NCI-H460 (cell line): ENCODE data around the gene NACC2. TPM values are rescaled to one million over a fixed set of nuclear protein-coding genes. Genes with fewer than 3 reads are reported as not detected.

Experiments used
- DNase-seq: peaks from one replicate; pipeline ENCODE4 v3.0.0-alpha.2; 2016; ENCODE audit warnings: low read depth; ENCODE audit errors: extremely low read depth
- total RNA-seq: library from RNA; depleted of rRNA; stranded (reverse); fragments of >200 nt; shearing (Covaris generic); gene quantifications from 2 replicates; pipeline ENCODE4 v1.2.3, GENCODE V29; 2014

Gene NACC2
- total RNA-seq, 1 experiment from 2014 or later: 27.0 TPM

- no peak for DNase-seq
Measured at GRCh38 chr9:136002881-136003280, 92.2 kb downstream of the NACC2 start.

GRCh38 chr9:136002215-136002614, 92.9 kb downstream of the NACC2 start:
- no peak for DNase-seq

GRCh38 chr9:136001231-136001630, 93.9 kb downstream of the NACC2 start:
- DNase-seq: no peak

- no peak for DNase-seq
Measured at GRCh38 chr9:135998410-135999071, 96.5 kb downstream of the NACC2 start.

GRCh38 chr9:135998016-135998380, 97.1 kb downstream of the NACC2 start:
- no peak for DNase-seq

GRCh38 chr9:135997090-135998015, 97.7 kb downstream of the NACC2 start:
- DNase-seq: no peak

- no peak for DNase-seq
Measured at GRCh38 chr9:135995816-135996215, 99.3 kb downstream of the NACC2 start.

- DNase-seq: no peak
Measured at GRCh38 chr9:135994501-135995192, 100.4 kb downstream of the NACC2 start.

- DNase-seq: no peak
Measured at GRCh38 chr9:135993765-135994500, 101.2 kb downstream of the NACC2 start.

GRCh38 chr9:135993409-135993742, 101.7 kb downstream of the NACC2 start:
- no peak for DNase-seq

GRCh38 chr9:135992486-135993408, 102.3 kb downstream of the NACC2 start:
- DNase-seq: peak; percentile 79

- DNase-seq: no peak
Measured at GRCh38 chr9:135991771-135992170, 103.3 kb downstream of the NACC2 start.

GRCh38 chr9:135990468-135991429, 104.3 kb downstream of the NACC2 start:
- peak; percentile 65 for DNase-seq

- DNase-seq: no peak
Measured at GRCh38 chr9:135989722-135990467, 105.2 kb downstream of the NACC2 start.

GRCh38 chr9:135989157-135989556, 105.9 kb downstream of the NACC2 start:
- no peak for DNase-seq

GRCh38 chr9:135988493-135988892, 106.6 kb downstream of the NACC2 start:
- DNase-seq: no peak

GRCh38 chr9:135987838-135988404, 107.2 kb downstream of the NACC2 start:
- no peak for DNase-seq

- DNase-seq: no peak
Measured at GRCh38 chr9:135986605-135987004, 108.5 kb downstream of the NACC2 start.
